ENCODE measurements around the gene CSRNP3.

DNA sequence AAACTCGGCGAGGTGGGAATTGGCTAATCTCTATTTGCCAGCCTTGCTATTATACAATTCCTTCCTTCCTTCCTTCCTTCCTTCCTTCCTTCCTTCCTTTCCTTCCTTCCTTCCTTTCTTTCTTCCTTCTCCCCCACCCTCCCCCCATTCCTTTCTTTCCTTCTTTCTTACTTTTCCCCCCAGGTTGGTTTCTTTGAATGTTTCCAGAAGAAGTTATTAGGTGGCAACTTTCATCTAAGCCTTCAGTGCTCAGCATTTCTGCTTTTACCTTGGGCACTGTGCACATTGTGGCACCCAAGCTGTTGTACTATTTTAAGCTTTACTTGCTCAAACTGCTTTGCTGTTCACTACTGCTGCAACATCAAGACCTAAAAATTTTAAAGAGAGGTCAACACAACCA, 17.2 kb upstream of the CSRNP3 start:
- TF ChIP-seq POLR2A (IDR thresholded peaks at IDR 0.05; ENCODE audit: low read length): no peak
- no peak for TF ChIP-seq GATA1 (IDR thresholded peaks at IDR 0.05; ENCODE audit: low read depth, low read length)

Data from erythroblast (primary cell).